Effector memory CD4-positive, alpha-beta T cell (primary cell): Measurements from ENCODE around the gene ALPK3.
A peak's percentile ranks its signal among the peaks of the same experiment; 100 is the strongest.
"Not testable (repeated sequence)": the region's sequence is repeated elsewhere in the genome, so short reads cannot be mapped to it uniquely, and the experiment has no call there.

Experiments
- DNase-seq, 3 donors: peaks; one replicate each; pipeline ENCODE4 v3.0.0-alpha.2; 2020
- H3K27ac ChIP-seq: 2 replicates; pipeline ENCODE4 v1.7.0; 2013; ENCODE audit warnings: mild to moderate bottlenecking, low read length, moderate library complexity; ENCODE audit not compliant: insufficient read depth, poor library complexity, severe bottlenecking
- H3K27me3 ChIP-seq: replicated peaks from 2 replicates; pipeline ENCODE4 v1.7.0; 2013; ENCODE audit warnings: mild to moderate bottlenecking, low read length; ENCODE audit not compliant: insufficient read depth, control insufficient read depth, poor library complexity, severe bottlenecking
- H3K36me3 ChIP-seq: 2 replicates; pipeline ENCODE4 v1.7.0; 2013; ENCODE audit warnings: mild to moderate bottlenecking, low read length, moderate library complexity; ENCODE audit not compliant: control insufficient read depth, insufficient read depth
- H3K4me1 ChIP-seq: 2 replicates; pipeline ENCODE4 v1.7.0; 2013; ENCODE audit warnings: low read length, mild to moderate bottlenecking; ENCODE audit not compliant: control insufficient read depth, insufficient read depth, poor library complexity, severe bottlenecking
- H3K4me3 ChIP-seq: 2 replicates; pipeline ENCODE4 v1.7.0; 2013; ENCODE audit warnings: low read length, low read depth, mild to moderate bottlenecking; ENCODE audit not compliant: insufficient read depth, poor library complexity, severe bottlenecking
- H3K9me3 ChIP-seq: 2 replicates; pipeline ENCODE4 v1.7.0; 2013; ENCODE audit warnings: mild to moderate bottlenecking, low read length, moderate library complexity; ENCODE audit not compliant: control insufficient read depth

Gene ALPK3

GRCh38 chr15:84840741-84841429 is 23.7 kb downstream of the ALPK3 start:
- no peak for DNase-seq
- no peaks in the 10 kb centered on the region for H3K27me3 ChIP-seq
- H3K4me1 ChIP-seq, result no peaks in the 10 kb centered on the region
- no peaks in the 10 kb centered on the region for H3K9me3 ChIP-seq
- H3K4me3 ChIP-seq, result no peak overlapping the region
- H3K27ac ChIP-seq, result no peak overlapping the region
- no peaks in the 10 kb centered on the region for H3K36me3 ChIP-seq

DNA sequence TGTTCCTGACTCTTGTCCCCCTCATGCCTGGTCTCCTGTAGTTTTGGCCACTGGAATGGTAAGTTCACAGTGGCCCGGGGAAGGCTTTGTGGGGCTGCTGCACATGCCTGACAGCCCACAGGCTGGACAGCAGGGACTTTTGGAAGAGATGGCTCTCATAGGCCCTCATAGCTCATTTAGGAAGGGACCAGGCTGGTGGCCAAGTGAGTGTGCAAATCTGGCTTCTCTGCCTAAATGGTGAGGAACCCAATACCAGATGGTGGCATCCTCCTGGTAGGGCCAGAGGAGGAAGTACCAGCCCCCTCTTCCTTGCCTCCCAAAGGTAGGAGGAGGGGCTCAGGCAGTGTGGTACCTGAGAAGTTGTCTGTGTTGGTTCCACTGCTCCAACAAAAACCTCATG is 25.6 kb downstream of the ALPK3 start:
- no peak for DNase-seq
- Histone ChIP-seq H3K4me1 (no peaks in the 10 kb centered on the region), H3K4me3 (no peak overlapping the region), H3K36me3 (no peaks in the 10 kb centered on the region), H3K9me3 (no peaks in the 10 kb centered on the region), H3K27me3 (no peaks in the 10 kb centered on the region), H3K27ac (no peak overlapping the region)

- H3K9me3 ChIP-seq, result no peaks in the 10 kb centered on the region
- H3K27me3 ChIP-seq, result no peaks in the 10 kb centered on the region
- DNase-seq, result no peak
- no peak overlapping the region for H3K4me3 ChIP-seq
- H3K36me3 ChIP-seq, result no peaks in the 10 kb centered on the region
- H3K4me1 ChIP-seq, result no peaks in the 10 kb centered on the region
- no peak overlapping the region for H3K27ac ChIP-seq
Observed at GRCh38 chr15:84844964-84845363, 27.8 kb downstream of the ALPK3 start.

DNA sequence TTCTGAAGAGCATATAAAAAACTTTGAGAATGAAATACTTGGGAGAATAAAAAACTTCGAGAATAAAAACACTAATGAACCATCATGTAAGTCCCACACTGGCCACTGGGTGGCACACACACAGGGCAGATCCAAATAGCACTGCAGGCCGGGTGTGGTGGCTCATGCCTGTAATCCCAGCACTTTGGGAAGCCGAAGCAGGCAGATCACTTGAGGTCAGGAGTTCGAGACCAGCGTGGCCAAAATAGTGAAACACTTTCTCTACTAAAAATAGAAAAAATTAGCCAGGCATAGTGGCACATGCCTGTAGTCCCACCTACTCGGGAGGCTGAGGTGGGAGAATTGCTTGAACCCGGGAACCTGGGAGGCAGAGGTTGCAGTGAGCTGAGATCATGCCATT is 28.5 kb downstream of the ALPK3 start:
- peak in 1 of 3 donors; percentile 17 for DNase-seq
- not testable (repeated sequence) for H3K4me3 ChIP-seq, H3K4me1 ChIP-seq, H3K27me3 ChIP-seq, H3K27ac ChIP-seq, H3K9me3 ChIP-seq, H3K36me3 ChIP-seq

DNA sequence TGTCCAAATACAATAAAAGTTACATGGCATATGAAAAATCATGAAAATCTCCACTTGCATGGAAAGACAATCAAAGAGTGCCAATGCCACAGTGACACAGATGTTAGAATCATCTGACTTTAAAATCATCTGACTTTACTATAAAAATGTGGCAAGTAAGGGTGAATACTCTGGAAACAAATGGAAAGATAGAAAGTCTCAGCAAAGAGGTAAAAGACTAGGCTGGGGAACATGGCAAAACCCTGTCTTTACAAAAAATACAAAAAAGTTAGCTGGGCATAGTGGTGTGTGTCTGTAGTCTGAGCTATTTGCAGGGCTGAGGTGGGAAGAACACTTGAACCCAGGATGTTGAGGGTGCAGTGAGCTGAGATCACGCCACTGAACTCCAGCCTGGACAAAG is 29.1 kb downstream of the ALPK3 start:
- no peaks in the 10 kb centered on the region for H3K27me3 ChIP-seq
- H3K36me3 ChIP-seq, result no peaks in the 10 kb centered on the region
- no peaks in the 10 kb centered on the region for H3K9me3 ChIP-seq
- H3K4me1 ChIP-seq, result no peaks in the 10 kb centered on the region
- no peak overlapping the region for H3K4me3 ChIP-seq
- no peak overlapping the region for H3K27ac ChIP-seq
- DNase-seq, result no peak

GRCh38 chr15:84847382-84847781 is 30.2 kb downstream of the ALPK3 start:
- no peaks in the 10 kb centered on the region for H3K9me3 ChIP-seq
- no peaks in the 10 kb centered on the region for H3K36me3 ChIP-seq
- H3K27me3 ChIP-seq, result no peaks in the 10 kb centered on the region
- no peak overlapping the region for H3K27ac ChIP-seq
- DNase-seq, result no peak
- H3K4me3 ChIP-seq, result no peak overlapping the region
- no peaks in the 10 kb centered on the region for H3K4me1 ChIP-seq

GRCh38 chr15:84852212-84852611 is 35.1 kb downstream of the ALPK3 start:
- Histone ChIP-seq H3K27ac (no peak overlapping the region), H3K4me3 (no peak overlapping the region), H3K27me3 (no peaks in the 10 kb centered on the region), H3K4me1 (no peaks in the 10 kb centered on the region), H3K36me3 (no peaks in the 10 kb centered on the region), H3K9me3 (no peaks in the 10 kb centered on the region)
- DNase-seq, result no peak

- Histone ChIP-seq H3K9me3 (no peaks in the 10 kb centered on the region), H3K4me1 (no peaks in the 10 kb centered on the region), H3K4me3 (no peak overlapping the region), H3K36me3 (no peaks in the 10 kb centered on the region), H3K27ac (no peak overlapping the region), H3K27me3 (no peaks in the 10 kb centered on the region)
- no peak for DNase-seq
Observed at GRCh38 chr15:84855136-84855535, 38.0 kb downstream of the ALPK3 start.

GRCh38 chr15:84855765-84856164 is 38.6 kb downstream of the ALPK3 start:
- no peak for DNase-seq
- H3K4me1 ChIP-seq, result no peaks in the 10 kb centered on the region
- no peak overlapping the region for H3K4me3 ChIP-seq
- no peaks in the 10 kb centered on the region for H3K36me3 ChIP-seq
- H3K9me3 ChIP-seq, result no peaks in the 10 kb centered on the region
- H3K27me3 ChIP-seq, result no peaks in the 10 kb centered on the region
- no peak overlapping the region for H3K27ac ChIP-seq

GRCh38 chr15:84856731-84857417 is 39.7 kb downstream of the ALPK3 start:
- Histone ChIP-seq H3K27me3 (no peaks in the 10 kb centered on the region), H3K4me1 (no peaks in the 10 kb centered on the region)

More at GRCh38 chr15:84856731-84857417, 39.7 kb downstream of the ALPK3 start:
- Histone ChIP-seq H3K27ac (no peak overlapping the region), H3K9me3 (no peaks in the 10 kb centered on the region), H3K36me3 (no peaks in the 10 kb centered on the region), H3K4me3 (no peak overlapping the region)
- DNase-seq, result no peak
